MM.1S (cell line): ENCODE data around the gene SCAMP3.

Experiments
- DNase-seq: peaks from one replicate; pipeline ENCODE4 v3.0.0-alpha.2; 2015
- H2AFZ ChIP-seq: fragments of 300-600 bp; sonication (generic); 2 replicates; pipeline ENCODE4 v1.6.0; 2016; ENCODE audit warnings: antibody characterized with exemption, low read length
- H3F3A ChIP-seq: fragments of 300-600 bp; sonication (generic); 2 replicates; pipeline ENCODE4 v1.6.1; 2016; ENCODE audit warnings: mild to moderate bottlenecking, antibody characterized with exemption, low read length, moderate library complexity, mixed read lengths; ENCODE audit not compliant: insufficient read depth
- H3K27ac ChIP-seq: fragments of 300-600 bp; sonication (generic); 2 replicates; pipeline ENCODE4 v1.5.1; 2016; ENCODE audit warnings: mild to moderate bottlenecking, low read length
- H3K27me3 ChIP-seq: fragments of 300-600 bp; sonication (generic); replicated peaks from 2 replicates; pipeline ENCODE4 v1.6.0; 2016; ENCODE audit warnings: low read length; ENCODE audit not compliant: insufficient read depth
- H3K36me3 ChIP-seq: fragments of 300-600 bp; sonication (generic); replicated peaks from 2 replicates; pipeline ENCODE4 v1.6.1; 2016; ENCODE audit warnings: mild to moderate bottlenecking, low read length, mixed read lengths; ENCODE audit not compliant: insufficient read depth
- H3K4me1 ChIP-seq: fragments of 300-600 bp; sonication (generic); 2 replicates; pipeline ENCODE4 v1.6.1; 2016; ENCODE audit warnings: low read length, mixed read lengths
- H3K4me2 ChIP-seq: fragments of 300-600 bp; sonication (generic); 2 replicates; pipeline ENCODE4 v1.6.0; 2016; ENCODE audit warnings: low read depth, low read length
- H3K4me3 ChIP-seq: fragments of 300-600 bp; sonication (generic); 2 replicates; pipeline ENCODE4 v1.5.1; 2016; ENCODE audit warnings: low read length, mixed read lengths
- H3K79me2 ChIP-seq: fragments of 300-600 bp; sonication (generic); 2 replicates; pipeline ENCODE4 v1.6.1; 2016; ENCODE audit warnings: mixed run types, low read length, mixed read lengths
- H3K9ac ChIP-seq: fragments of 300-600 bp; sonication (generic); 2 replicates; pipeline ENCODE4 v1.6.1; 2016; ENCODE audit warnings: low read length, mixed read lengths
- H3K9me2 ChIP-seq: fragments of 300-600 bp; sonication (generic); replicated peaks from 2 replicates; pipeline ENCODE4 v1.6.1; 2016; ENCODE audit warnings: mild to moderate bottlenecking, low read length, mixed read lengths; ENCODE audit not compliant: insufficient read depth
- H3K9me3 ChIP-seq: fragments of 300-600 bp; sonication (generic); replicated peaks from 2 replicates; pipeline ENCODE4 v1.6.1; 2016; ENCODE audit warnings: mild to moderate bottlenecking, low read length, mixed read lengths; ENCODE audit not compliant: insufficient read depth
- H4K20me1 ChIP-seq: fragments of 300-600 bp; sonication (generic); 2 replicates; pipeline ENCODE4 v1.6.1; 2016; ENCODE audit warnings: mild to moderate bottlenecking, low read length, moderate library complexity, mixed read lengths; ENCODE audit not compliant: insufficient read depth
- CTCF ChIP-seq: fragments of 300-600 bp; sonication (generic); IDR thresholded peaks from 2 replicates; pipeline ENCODE4 v1.5.1; 2016; ENCODE audit warnings: antibody characterized with exemption, low read length, mixed read lengths
- EZH2 ChIP-seq: fragments of 300-600 bp; sonication (generic); optimal IDR thresholded peaks from 2 replicates; pipeline ENCODE3; 2017; ENCODE audit warnings: low read depth, mild to moderate bottlenecking, antibody characterized with exemption, low read length, mixed read lengths
- EZH2phosphoT487 ChIP-seq: fragments of 300-600 bp; sonication (generic); IDR thresholded peaks from 2 replicates; pipeline ENCODE4 v1.6.1; 2018; ENCODE audit warnings: antibody characterized with exemption, low read length

SCAMP3 gene

GRCh38 chr1:155301342-155301841, 39.2 kb upstream of the SCAMP3 start, which contains the start of gene PKLR:
Gene PKLR (minus strand): TSS chr1:155301438. CDS start chr1:155301395, 43 bp downstream.
- no peak within 1 kb of the TSS for H3K9ac ChIP-seq
- DNase-seq: no peak
- no peak within 1 kb of the TSS for H3K4me3 ChIP-seq
- no peaks in the 10 kb centered on the region for H3K9me3 ChIP-seq
- no peaks in the 10 kb centered on the region for H3K79me2 ChIP-seq
- H3K36me3 ChIP-seq: no peaks in the 10 kb centered on the region
- H2AFZ ChIP-seq: no peak within 1 kb of the TSS
- H3K27me3 ChIP-seq: no peaks in the 10 kb centered on the region
- H3K4me1 ChIP-seq: peaks cover 15% of the 10 kb centered on the region
- H3F3A ChIP-seq: peaks cover 13% of the 10 kb centered on the region
- H3K9me2 ChIP-seq: no peaks in the 10 kb centered on the region
- H4K20me1 ChIP-seq: no peaks in the 10 kb centered on the region
- no peak within 1 kb of the TSS for H3K27ac ChIP-seq
- no peak for TF ChIP-seq EZH2phosphoT487
- no peak for TF ChIP-seq CTCF
- TF ChIP-seq EZH2: no peak
- no peak within 1 kb of the TSS for H3K4me2 ChIP-seq

GRCh38 chr1:155300553-155301329, 38.6 kb upstream of the SCAMP3 start:
- Histone ChIP-seq H3K27ac (no peak overlapping the region), H3K27me3 (no peaks in the 10 kb centered on the region), H3K4me3 (no peak overlapping the region), H3F3A (peaks cover 13% of the 10 kb centered on the region), H3K4me1 (peaks cover 15% of the 10 kb centered on the region), H3K9ac (no peak overlapping the region), H3K9me2 (no peaks in the 10 kb centered on the region), H4K20me1 (no peaks in the 10 kb centered on the region), H3K36me3 (no peaks in the 10 kb centered on the region), H2AFZ (no peak overlapping the region), H3K9me3 (no peaks in the 10 kb centered on the region), H3K79me2 (no peaks in the 10 kb centered on the region), H3K4me2 (no peak overlapping the region)
- DNase-seq: no peak
- no peak for TF ChIP-seq EZH2phosphoT487
- no peak for TF ChIP-seq CTCF
- TF ChIP-seq EZH2: no peak

- H3K27ac ChIP-seq: no peak overlapping the region
- H3K4me2 ChIP-seq: no peak overlapping the region
These were observed 37.9 kb upstream of the SCAMP3 start for GRCh38 chr1:155300024-155300423.

More at GRCh38 chr1:155300024-155300423, 37.9 kb upstream of the SCAMP3 start:
- DNase-seq: no peak
- Histone ChIP-seq H3K4me3 (no peak overlapping the region), H3K9me2 (no peaks in the 10 kb centered on the region), H3K4me1 (peaks cover 15% of the 10 kb centered on the region), H4K20me1 (no peaks in the 10 kb centered on the region), H3K9ac (no peak overlapping the region), H3K9me3 (no peaks in the 10 kb centered on the region), H3K79me2 (no peaks in the 10 kb centered on the region), H3F3A (peaks cover 13% of the 10 kb centered on the region), H3K36me3 (no peaks in the 10 kb centered on the region), H3K27me3 (no peaks in the 10 kb centered on the region), H2AFZ (no peak overlapping the region)
- TF ChIP-seq CTCF: no peak
- TF ChIP-seq EZH2: no peak
- TF ChIP-seq EZH2phosphoT487: no peak
